Measurements from ENCODE around the gene SLCO3A1. TPM values are rescaled to one million over a fixed set of nuclear protein-coding genes. Genes with fewer than 3 reads are reported as not detected.
A peak's percentile ranks its signal among the peaks of the same experiment; 100 is the strongest.

Gene SLCO3A1
- total RNA-seq, 1 donor = 5.4 TPM

DNA sequence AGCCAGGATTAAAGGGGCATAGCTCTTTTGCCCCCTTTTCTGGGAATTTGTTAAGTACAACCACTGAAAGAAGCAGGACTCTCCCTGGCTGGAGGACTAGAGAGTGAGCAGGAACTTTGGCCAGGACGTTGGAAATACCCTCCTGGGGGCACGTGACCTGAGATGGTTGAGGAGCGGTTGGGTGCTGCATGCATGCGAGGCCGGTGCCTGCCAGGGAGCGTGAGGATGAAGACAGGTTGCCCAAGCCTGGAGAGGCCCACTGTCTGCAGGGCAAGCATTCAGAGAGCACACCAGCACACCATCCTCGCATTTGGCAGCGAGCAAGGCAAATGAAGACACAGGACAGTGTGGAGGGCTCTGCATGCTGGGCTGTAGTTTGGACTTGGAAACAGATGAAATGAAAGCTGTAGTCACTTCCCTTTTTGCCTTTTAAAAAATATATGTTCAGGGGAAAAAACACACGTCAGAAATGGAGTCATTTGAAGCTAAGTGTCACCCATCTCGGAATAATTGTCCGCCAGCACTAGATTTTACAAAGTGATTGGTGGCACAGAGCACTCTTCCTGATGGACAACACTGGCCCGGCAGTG lies 217.6 kb downstream of the SLCO3A1 start:
- no peak overlapping the region for H3K4me3 ChIP-seq (ENCODE audit: insufficient read depth, low read length)
- no peaks in the 10 kb centered on the region for H3K9me3 ChIP-seq (ENCODE audit: low read depth, low read length)
- no peak overlapping the region for H3K4me2 ChIP-seq (ENCODE audit: insufficient read depth, low read length)
- no peak overlapping the region for H3K27ac ChIP-seq (ENCODE audit: low read depth, low read length)
- TF ChIP-seq CTCF (IDR thresholded peaks at IDR 0.05; ENCODE audit: extremely low read depth, low read depth, low read length) = no peak
- H3K36me3 ChIP-seq (ENCODE audit: insufficient read depth, low read length) = no peaks in the 10 kb centered on the region
- peaks cover 4% of the 10 kb centered on the region for H3K79me2 ChIP-seq (ENCODE audit: insufficient read depth, low read length)
- H4K20me1 ChIP-seq (ENCODE audit: insufficient read depth, low read length) = no peaks in the 10 kb centered on the region
- H3K27me3 ChIP-seq (ENCODE audit: insufficient read depth, low read length) = no peaks in the 10 kb centered on the region
- peaks cover 29% of the 10 kb centered on the region for H3K4me1 ChIP-seq (ENCODE audit: insufficient read depth, low read length)
- DNase-seq (ENCODE audit: insufficient read length, low spot score, missing footprints) = no peak
- no peak overlapping the region for H2AFZ ChIP-seq (ENCODE audit: low read length)

DNA sequence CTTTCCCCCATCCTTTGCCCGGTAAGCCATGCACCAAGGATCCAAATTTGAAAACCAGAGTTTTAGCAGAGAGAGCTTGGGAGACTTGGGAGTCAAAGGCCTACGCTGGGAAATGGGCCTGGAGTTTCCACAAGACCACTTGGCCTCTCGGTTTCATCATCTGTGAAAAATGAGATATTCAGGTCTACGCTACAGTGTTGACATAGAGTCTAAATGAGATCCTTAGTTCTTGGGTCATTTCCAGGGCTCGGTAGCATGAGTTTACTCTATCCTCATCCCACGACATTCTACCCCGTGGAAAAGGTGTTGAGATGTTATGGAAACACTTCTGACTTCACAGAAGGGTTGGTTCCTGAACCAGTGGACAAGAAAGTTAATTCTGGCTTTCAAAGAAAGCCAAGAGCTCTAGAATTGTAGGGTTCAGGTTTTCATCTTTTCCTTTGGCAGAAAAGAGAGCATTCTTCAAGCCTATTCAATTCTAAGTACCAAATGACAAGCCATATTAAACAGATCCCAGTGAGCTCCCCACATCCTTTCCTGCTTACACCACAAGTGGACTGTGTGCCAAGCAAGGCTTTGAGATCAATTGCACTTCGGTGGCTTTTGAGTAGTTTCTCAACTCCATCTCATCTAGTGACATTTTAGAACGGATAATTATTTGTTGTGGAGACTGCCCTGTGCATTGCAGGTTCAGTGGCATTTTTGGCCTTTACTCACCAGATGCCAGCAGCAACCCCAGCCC lies 219.7 kb downstream of the SLCO3A1 start:
- no peak for TF ChIP-seq CTCF (IDR thresholded peaks at IDR 0.05; ENCODE audit: extremely low read depth, low read depth, low read length)
- no peak overlapping the region for H3K4me2 ChIP-seq (ENCODE audit: insufficient read depth, low read length)
- no peaks in the 10 kb centered on the region for H3K36me3 ChIP-seq (ENCODE audit: insufficient read depth, low read length)
- peak overlapping the region; percentile 6 for H2AFZ ChIP-seq (ENCODE audit: low read length)
- H3K79me2 ChIP-seq (ENCODE audit: insufficient read depth, low read length) = peaks cover 4% of the 10 kb centered on the region
- no peaks in the 10 kb centered on the region for H3K27me3 ChIP-seq (ENCODE audit: insufficient read depth, low read length)
- DNase-seq (ENCODE audit: insufficient read length, low spot score, missing footprints) = no peak
- H3K4me1 ChIP-seq (ENCODE audit: insufficient read depth, low read length) = peaks cover 27% of the 10 kb centered on the region
- no peak overlapping the region for H3K4me3 ChIP-seq (ENCODE audit: insufficient read depth, low read length)
- no peak overlapping the region for H3K27ac ChIP-seq (ENCODE audit: low read depth, low read length)
- no peaks in the 10 kb centered on the region for H3K9me3 ChIP-seq (ENCODE audit: low read depth, low read length)
- no peaks in the 10 kb centered on the region for H4K20me1 ChIP-seq (ENCODE audit: insufficient read depth, low read length)

- no peak for TF ChIP-seq CTCF (IDR thresholded peaks at IDR 0.05; ENCODE audit: extremely low read depth, low read depth, low read length)
Observed at GRCh38 chr15:92074101-92074500, 220.6 kb downstream of the SLCO3A1 start.

DNA sequence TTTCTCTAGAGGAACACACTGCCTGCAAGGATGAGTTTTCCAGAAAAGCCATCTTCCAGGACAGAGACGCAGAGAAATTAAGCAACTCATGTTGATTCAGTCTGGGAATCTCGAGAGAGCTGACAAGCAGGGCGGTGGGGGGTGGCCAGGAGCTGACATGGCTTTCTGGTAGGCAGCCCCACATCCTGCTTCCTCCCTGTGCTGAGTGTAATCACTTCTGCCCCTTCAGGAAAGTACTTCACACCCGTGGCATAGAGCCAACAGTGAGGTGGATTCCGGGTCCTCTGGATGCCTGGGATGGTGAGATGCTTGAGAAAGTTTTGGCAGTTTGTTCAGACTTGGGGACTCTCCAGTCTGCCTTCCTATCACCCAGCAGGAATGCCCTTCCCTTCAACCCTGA lies 221.1 kb downstream of the SLCO3A1 start:
- H3K36me3 ChIP-seq (ENCODE audit: insufficient read depth, low read length) = no peaks in the 10 kb centered on the region
- H2AFZ ChIP-seq (ENCODE audit: low read length) = peak overlapping the region; percentile 43
- H3K27ac ChIP-seq (ENCODE audit: low read depth, low read length) = no peak overlapping the region
- no peak overlapping the region for H3K4me3 ChIP-seq (ENCODE audit: insufficient read depth, low read length)
- peaks cover 15% of the 10 kb centered on the region for H3K4me1 ChIP-seq (ENCODE audit: insufficient read depth, low read length)
- H3K79me2 ChIP-seq (ENCODE audit: insufficient read depth, low read length) = peaks cover 4% of the 10 kb centered on the region
- no peaks in the 10 kb centered on the region for H3K27me3 ChIP-seq (ENCODE audit: insufficient read depth, low read length)
- DNase-seq (ENCODE audit: insufficient read length, low spot score, missing footprints) = no peak
- peak overlapping the region; percentile 6 for H3K4me2 ChIP-seq (ENCODE audit: insufficient read depth, low read length)
- H3K9me3 ChIP-seq (ENCODE audit: low read depth, low read length) = no peaks in the 10 kb centered on the region
- peaks cover 2% of the 10 kb centered on the region for H4K20me1 ChIP-seq (ENCODE audit: insufficient read depth, low read length)
- TF ChIP-seq CTCF (IDR thresholded peaks at IDR 0.05; ENCODE audit: extremely low read depth, low read depth, low read length) = no peak

More at GRCh38 chr15:92074101-92074500, 220.6 kb downstream of the SLCO3A1 start:
- Histone ChIP-seq H2AFZ (ENCODE audit: low read length) (no peak overlapping the region), H3K9me3 (ENCODE audit: low read depth, low read length) (no peaks in the 10 kb centered on the region), H3K4me2 (ENCODE audit: insufficient read depth, low read length) (peak overlapping the region; percentile 6), H3K4me3 (ENCODE audit: insufficient read depth, low read length) (no peak overlapping the region), H3K79me2 (ENCODE audit: insufficient read depth, low read length) (peaks cover 4% of the 10 kb centered on the region), H4K20me1 (ENCODE audit: insufficient read depth, low read length) (peaks cover 2% of the 10 kb centered on the region), H3K36me3 (ENCODE audit: insufficient read depth, low read length) (no peaks in the 10 kb centered on the region), H3K4me1 (ENCODE audit: insufficient read depth, low read length) (peaks cover 21% of the 10 kb centered on the region), H3K27ac (ENCODE audit: low read depth, low read length) (no peak overlapping the region), H3K27me3 (ENCODE audit: insufficient read depth, low read length) (no peaks in the 10 kb centered on the region)
- no peak for DNase-seq (ENCODE audit: insufficient read length, low spot score, missing footprints)
